Measurements from ENCODE around the gene ING3. TPM values are rescaled to one million over a fixed set of nuclear protein-coding genes. Genes with fewer than 3 reads are reported as not detected.

The ING3 gene
- total RNA-seq, 1 experiment from 2014 or later = 23.1 TPM

GRCh38 chr7:120995654-120996053 is 45.1 kb downstream of the ING3 start:
- no peak overlapping the region for H2AFZ ChIP-seq (ENCODE audit: low read length)
- Mint-ChIP-seq H3K4me3 (no peak overlapping the region), H3K27me3 (ENCODE audit: low read depth) (no peaks in the 10 kb centered on the region; the same call in 1 of the 2 replicates), H3K9me3 (no peaks in the 10 kb centered on the region), H3K4me1 (no peaks in the 10 kb centered on the region), H3K36me3 (ENCODE audit: insufficient read depth in 1 of 3, low read depth in 3 of 3) (no peaks in the 10 kb centered on the region), H3K27ac (no peak overlapping the region)
- no peak overlapping the region for H3K18ac ChIP-seq (ENCODE audit: insufficient read length, low read depth, low read length)
- no peaks in the 10 kb centered on the region for H3K23me2 ChIP-seq (ENCODE audit: insufficient read length, low read depth, low read length, poor library complexity, severe bottlenecking)
- H3K4me2 ChIP-seq (ENCODE audit: insufficient read depth, insufficient read length, low read length) = no peak overlapping the region
- H2BK20ac ChIP-seq (ENCODE audit: low read depth, low read length, poor library complexity, severe bottlenecking) = no peak overlapping the region
- H2AK5ac ChIP-seq (ENCODE audit: insufficient read length, low read length) = no peak overlapping the region
- H3T11ph ChIP-seq (ENCODE audit: low read length) = no peak overlapping the region
- no peak for TF ChIP-seq CTCF (conservative IDR thresholded peaks at IDR 0.05)
- H3K9me3 ChIP-seq (ENCODE audit: control insufficient read depth, low read depth, low read length) = no peaks in the 10 kb centered on the region
- no peak overlapping the region for H4K91ac ChIP-seq (ENCODE audit: insufficient read length, low read depth, low read length)
- no peak overlapping the region for H3K23ac ChIP-seq (ENCODE audit: insufficient read length, low read depth, low read length)
- no peak overlapping the region for H3K4ac ChIP-seq (ENCODE audit: low read depth, low read length)
- no peak overlapping the region for H4K8ac ChIP-seq (replicated peaks; ENCODE audit: insufficient read length, low read depth, low read length)
- H3K79me2 ChIP-seq (ENCODE audit: insufficient read depth, low read length) = no peaks in the 10 kb centered on the region
- H4K5ac ChIP-seq (ENCODE audit: insufficient read length, low read depth, low read length) = no peak overlapping the region
- no peak overlapping the region for H2BK15ac ChIP-seq (ENCODE audit: low read depth, low read length)
- H3K56ac ChIP-seq (ENCODE audit: insufficient read length, low read depth, low read length) = no peak overlapping the region
- no peaks in the 10 kb centered on the region for H3K4me1 ChIP-seq (ENCODE audit: insufficient read depth, low read length)
- no peak for DNase-seq
- no peak overlapping the region for H3K9ac ChIP-seq (ENCODE audit: extremely low read depth, insufficient read length, low read length)
- H2BK5ac ChIP-seq (ENCODE audit: insufficient read length, low read length) = no peak overlapping the region
- no peaks in the 10 kb centered on the region for H3K27me3 ChIP-seq (ENCODE audit: insufficient read depth, low read length)
- H3K27ac ChIP-seq (ENCODE audit: insufficient read length, low read depth, low read length) = no peak overlapping the region
- no CpG with 5 or more reads among the region's 2 CpGs for WGBS (ENCODE audit: extremely low coverage, insufficient read length, low lambda C conversion rate)
- H3K79me1 ChIP-seq (ENCODE audit: insufficient read depth, low read depth, low read length, poor library complexity, severe bottlenecking) = no peaks in the 10 kb centered on the region
- no peak overlapping the region for H3K14ac ChIP-seq (ENCODE audit: insufficient read depth, low read length)
- H2BK12ac ChIP-seq (ENCODE audit: insufficient read length, low read depth, low read length) = no peak overlapping the region
- no peaks in the 10 kb centered on the region for H4K20me1 ChIP-seq (ENCODE audit: control insufficient read depth, insufficient read depth, insufficient read length)
- H2BK120ac ChIP-seq (ENCODE audit: low read depth, low read length, poor library complexity, severe bottlenecking) = no peak overlapping the region
